GM21717 (cell line): ENCODE measurements around the gene RUNX2.

Experiments used
- ATAC-seq: cut with Tn5 transposase; IDR thresholded peaks from one replicate; pipeline ENCODE4 v1.9.1; 2021; ENCODE audit warnings: mild to moderate bottlenecking, moderate library complexity; ENCODE audit not compliant: unreplicated experiment

Gene RUNX2

GRCh38 chr6:45507186-45507585 is 179.1 kb downstream of the RUNX2 start:
- ATAC-seq: no peak

GRCh38 chr6:45509426-45509825 is 181.3 kb downstream of the RUNX2 start:
- ATAC-seq: no peak

GRCh38 chr6:45512717-45513116 is 184.6 kb downstream of the RUNX2 start:
- ATAC-seq: no peak

DNA sequence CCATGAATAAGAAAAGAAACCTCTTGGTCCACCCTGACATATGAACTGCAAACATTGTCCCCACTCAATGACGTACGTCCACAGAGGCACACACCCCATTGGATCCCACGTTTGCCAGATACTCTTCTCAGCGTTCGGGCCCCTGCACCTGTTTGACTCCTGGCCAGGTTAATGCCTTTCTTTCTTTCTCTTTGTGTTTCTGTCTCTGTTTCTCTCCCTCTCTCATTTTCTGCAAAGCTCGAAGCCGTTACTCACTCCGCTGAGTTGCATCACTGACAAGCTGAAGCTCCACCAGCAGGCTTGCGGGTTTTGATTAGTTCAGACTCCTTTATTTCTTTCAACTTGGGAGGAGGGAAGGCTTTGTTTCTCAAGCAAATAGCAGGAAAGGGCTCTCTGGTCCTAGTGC is 185.1 kb downstream of the RUNX2 start:
- ATAC-seq: no peak

DNA sequence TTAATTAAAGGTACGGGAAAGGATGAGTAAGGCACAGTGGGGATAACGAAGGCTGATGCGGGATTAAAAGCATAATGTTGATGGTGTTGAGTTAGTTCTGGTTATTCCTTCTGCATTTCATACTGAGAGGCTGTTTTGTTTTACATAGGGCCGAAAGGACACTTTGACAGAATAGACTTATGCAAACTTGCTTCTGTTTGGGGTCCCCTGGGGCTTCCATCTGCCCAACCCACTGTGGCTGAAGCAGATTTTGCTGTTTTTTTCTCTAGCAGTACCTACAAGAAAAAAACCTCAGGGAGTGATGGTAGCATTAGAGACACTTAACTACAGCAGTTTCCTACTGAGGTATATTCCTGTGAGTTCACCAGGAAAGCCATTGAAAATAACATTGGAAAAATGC is 185.7 kb downstream of the RUNX2 start:
- no peak for ATAC-seq

GRCh38 chr6:45514454-45515230 is 186.5 kb downstream of the RUNX2 start:
- ATAC-seq: no peak

GRCh38 chr6:45518013-45518720 is 190.0 kb downstream of the RUNX2 start:
- ATAC-seq: no peak

DNA sequence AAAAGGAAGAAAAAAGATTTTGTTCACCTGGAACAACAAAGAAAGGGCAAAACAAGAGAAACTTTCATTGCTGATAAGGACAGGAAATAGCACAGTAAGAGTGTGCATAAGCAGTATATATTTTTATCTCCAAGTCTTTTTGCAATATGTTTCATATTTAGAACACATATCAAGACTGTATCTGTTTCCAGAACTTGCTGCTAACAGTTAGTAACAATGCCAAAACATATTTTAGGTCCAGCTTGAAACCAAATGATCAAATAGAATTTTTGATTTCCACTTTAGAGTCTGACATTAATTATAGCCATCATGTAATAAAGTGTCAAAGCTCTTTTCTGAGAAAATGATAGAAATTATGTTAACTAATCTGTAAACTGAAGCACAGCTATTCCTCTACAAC is 193.1 kb downstream of the RUNX2 start:
- ATAC-seq: no peak

- ATAC-seq: no peak
These were observed 194.4 kb downstream of the RUNX2 start for GRCh38 chr6:45522486-45522885.

GRCh38 chr6:45527210-45527609 is 199.1 kb downstream of the RUNX2 start:
- ATAC-seq: no peak

DNA sequence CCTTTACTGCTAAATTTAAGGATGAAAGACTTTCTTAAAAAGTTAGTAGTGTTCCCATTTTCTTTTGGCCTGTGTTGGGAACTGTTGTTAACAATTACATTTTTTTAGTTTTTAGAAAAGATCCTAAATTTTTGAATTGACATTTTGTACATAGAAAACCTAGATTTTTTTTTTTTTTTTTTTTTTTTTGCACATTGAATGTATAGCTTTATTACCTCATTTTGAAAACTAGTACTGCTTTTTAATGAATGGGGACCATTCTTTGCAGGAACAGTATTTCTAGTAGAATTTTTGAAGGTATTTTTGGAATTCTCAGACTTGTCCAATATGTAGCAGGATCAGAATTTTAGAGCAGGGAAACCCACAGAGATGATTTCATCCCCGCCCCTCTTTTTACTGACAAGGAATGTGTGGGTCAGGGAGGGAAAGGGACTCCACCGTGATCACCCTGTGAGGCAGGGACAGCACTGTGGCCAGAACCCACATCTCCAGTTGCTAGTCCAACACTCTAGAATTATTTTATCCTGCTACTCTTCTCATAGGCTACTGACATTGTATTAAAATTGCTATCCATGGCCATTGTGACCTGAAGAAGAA is 204.0 kb downstream of the RUNX2 start:
- ATAC-seq: no peak

GRCh38 chr6:45532721-45533210 is 204.6 kb downstream of the RUNX2 start:
- no peak for ATAC-seq

DNA sequence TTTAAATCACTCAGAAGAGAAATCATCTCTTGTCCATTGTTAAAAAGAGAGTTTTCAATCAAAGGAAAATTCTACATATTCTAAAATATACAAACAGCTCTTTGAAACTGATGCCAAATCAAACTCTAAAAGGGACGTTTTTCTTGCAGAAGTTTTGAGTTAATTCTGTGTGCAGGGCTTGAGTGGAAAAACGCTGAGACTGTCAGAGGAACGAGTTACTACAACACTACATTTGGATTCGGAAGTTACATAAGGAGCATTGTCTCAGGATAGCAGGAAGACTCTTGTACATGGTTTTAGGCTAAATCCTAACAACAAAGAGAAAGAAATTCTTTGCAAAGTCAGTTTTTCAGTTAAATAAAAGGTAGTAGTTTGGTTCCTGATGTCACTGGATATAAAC is 205.3 kb downstream of the RUNX2 start:
- no peak for ATAC-seq

- no peak for ATAC-seq
These were observed 207.8 kb downstream of the RUNX2 start for GRCh38 chr6:45535933-45536332.

DNA sequence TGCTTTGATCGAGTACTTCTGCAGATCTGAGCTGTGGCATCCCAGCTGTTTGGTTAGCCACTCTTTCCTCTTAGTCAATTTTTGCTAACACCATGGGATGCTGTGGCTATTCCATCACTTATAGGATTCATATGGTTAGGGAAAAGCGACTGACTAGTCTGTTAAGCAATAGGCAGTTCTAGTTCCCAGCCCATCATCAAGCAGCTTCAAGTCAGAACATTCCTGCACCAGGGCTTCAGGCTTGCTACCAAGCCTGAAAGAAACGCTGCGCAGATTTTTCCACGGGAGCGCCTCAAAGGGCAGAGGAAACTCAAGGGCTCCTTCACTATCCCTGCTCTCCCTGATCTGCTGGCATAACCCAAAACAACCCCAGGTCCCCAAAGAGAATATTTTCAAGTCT is 209.4 kb downstream of the RUNX2 start:
- no peak for ATAC-seq

- no peak for ATAC-seq
These were observed 210.8 kb downstream of the RUNX2 start for GRCh38 chr6:45538641-45539547.

DNA sequence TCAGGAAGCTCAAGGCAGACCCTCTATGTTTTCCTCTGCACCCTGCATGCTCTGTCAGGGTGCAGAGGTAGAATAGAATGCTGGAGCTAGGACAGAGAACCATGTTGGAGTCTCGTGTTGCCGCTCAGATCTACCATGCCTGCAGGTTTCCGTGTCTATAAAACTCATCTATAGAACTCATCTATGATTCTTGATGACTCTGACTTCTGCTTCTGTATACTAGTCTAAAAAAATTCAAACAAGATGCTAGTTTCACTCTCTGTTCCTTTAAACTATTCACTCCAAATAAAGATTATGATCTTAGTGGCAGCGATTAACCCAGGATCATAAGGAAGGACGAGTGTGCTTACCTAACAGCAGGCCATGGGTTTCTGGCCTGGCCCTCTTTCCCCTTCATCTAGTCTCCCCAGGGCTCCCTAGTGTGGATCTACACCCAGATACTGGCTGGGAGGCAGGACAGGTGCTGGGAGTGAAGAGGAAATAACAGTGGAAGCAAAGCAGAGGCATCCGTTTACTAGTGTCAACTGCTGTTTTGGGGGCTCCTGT is 212.3 kb downstream of the RUNX2 start:
- no peak for ATAC-seq

GRCh38 chr6:45541934-45542333 is 213.8 kb downstream of the RUNX2 start:
- ATAC-seq: no peak

- ATAC-seq: no peak
These were observed 215.4 kb downstream of the RUNX2 start for GRCh38 chr6:45543298-45544235.
